Measurements from ENCODE around the gene SSC5D.

The SSC5D gene

DNA sequence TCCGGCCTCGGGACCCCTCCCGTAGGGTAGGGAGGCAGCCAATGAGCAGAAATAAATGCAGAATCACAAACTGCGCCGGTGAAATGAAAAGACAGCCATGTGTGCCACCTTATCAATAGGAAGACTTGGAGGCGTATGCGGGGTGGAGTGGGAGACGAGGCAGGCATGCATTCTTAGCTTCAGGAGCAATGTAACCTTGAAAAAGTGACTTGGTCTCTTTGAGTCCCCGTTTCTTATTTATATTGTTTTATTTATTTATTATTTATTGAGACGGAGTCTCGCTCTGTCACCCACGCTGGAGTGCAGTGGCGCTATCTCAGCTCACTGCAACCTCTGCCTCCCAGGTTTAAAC, 16.0 kb downstream of the SSC5D start:
- H3K79me2 ChIP-seq (ENCODE audit: insufficient read depth, low read length): no peaks in the 10 kb centered on the region; the same call in 1 of the 2 replicates
- H3K4me1 ChIP-seq (ENCODE audit: insufficient read depth, low read length): peaks cover 27% of the 10 kb centered on the region
- peak overlapping the region; percentile 97 for H3K27ac ChIP-seq (ENCODE audit: low read length)
- peak overlapping the region; percentile 100 for H2AFZ ChIP-seq (ENCODE audit: low read depth, low read length)
- H3K4me3 ChIP-seq (ENCODE audit: low read depth in 1 of 2, low read length in 2 of 2): peak overlapping the region; percentile 31 to 61; a peak in 3 of 4 replicates
- no peaks in the 10 kb centered on the region for H4K20me1 ChIP-seq (ENCODE audit: insufficient read depth, low read length)
- H3K36me3 ChIP-seq (ENCODE audit: insufficient read depth, low read length): no peaks in the 10 kb centered on the region; the same call in 1 of the 2 replicates
- H3K4me2 ChIP-seq (ENCODE audit: insufficient read depth, low read length): peak overlapping the region; percentile 85
- H3K9me3 ChIP-seq (ENCODE audit: insufficient read depth, low read length, severe bottlenecking): peaks cover 3% of the 10 kb centered on the region
- no peaks in the 10 kb centered on the region for H3K27me3 ChIP-seq (ENCODE audit: insufficient read depth, low read length, poor library complexity)
- DNase-seq: no peak
- TF ChIP-seq EZH2 (IDR thresholded peaks at IDR 0.05; ENCODE audit: borderline replicate concordance, low read depth, low read length, severe bottlenecking): no peak
- TF ChIP-seq, protein P1, sequence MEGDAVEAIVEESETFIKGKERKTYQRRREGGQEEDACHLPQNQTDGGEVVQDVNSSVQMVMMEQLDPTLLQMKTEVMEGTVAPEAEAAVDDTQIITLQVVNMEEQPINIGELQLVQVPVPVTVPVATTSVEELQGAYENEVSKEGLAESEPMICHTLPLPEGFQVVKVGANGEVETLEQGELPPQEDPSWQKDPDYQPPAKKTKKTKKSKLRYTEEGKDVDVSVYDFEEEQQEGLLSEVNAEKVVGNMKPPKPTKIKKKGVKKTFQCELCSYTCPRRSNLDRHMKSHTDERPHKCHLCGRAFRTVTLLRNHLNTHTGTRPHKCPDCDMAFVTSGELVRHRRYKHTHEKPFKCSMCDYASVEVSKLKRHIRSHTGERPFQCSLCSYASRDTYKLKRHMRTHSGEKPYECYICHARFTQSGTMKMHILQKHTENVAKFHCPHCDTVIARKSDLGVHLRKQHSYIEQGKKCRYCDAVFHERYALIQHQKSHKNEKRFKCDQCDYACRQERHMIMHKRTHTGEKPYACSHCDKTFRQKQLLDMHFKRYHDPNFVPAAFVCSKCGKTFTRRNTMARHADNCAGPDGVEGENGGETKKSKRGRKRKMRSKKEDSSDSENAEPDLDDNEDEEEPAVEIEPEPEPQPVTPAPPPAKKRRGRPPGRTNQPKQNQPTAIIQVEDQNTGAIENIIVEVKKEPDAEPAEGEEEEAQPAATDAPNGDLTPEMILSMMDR (IDR thresholded peaks at IDR 0.05; ENCODE audit: borderline replicate concordance, extremely low read depth, low read length, poor library complexity, severe bottlenecking): no peak
- no peak for ATAC-seq (ENCODE audit: insufficient read depth, low read depth)
- H3K9ac ChIP-seq (ENCODE audit: low read depth, low read length): peak overlapping the region; percentile 65

DNA sequence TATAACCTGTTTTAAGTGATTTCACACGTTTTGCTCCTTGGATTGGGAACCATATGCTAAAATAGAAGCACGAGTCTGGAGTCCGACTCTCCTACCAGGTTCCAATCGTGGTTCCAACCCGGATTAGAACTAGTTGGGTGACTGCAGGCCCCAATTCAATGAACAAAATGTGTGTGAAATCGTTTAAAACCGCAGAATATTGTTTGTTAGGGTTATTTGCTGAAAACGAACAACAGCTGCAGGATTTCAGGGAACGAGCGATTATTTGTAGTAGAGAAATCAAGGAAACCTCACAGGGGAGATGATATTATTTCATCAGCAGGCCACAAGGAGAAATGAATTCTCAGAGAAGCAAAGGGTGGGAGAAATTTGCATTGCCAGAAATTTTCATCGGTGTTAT, 16.7 kb downstream of the SSC5D start:
- no peak overlapping the region for H3K4me2 ChIP-seq (ENCODE audit: insufficient read depth, low read length)
- TF ChIP-seq, protein P1 (IDR thresholded peaks at IDR 0.05; ENCODE audit: borderline replicate concordance, extremely low read depth, low read length, poor library complexity, severe bottlenecking): no peak
- TF ChIP-seq EZH2 (IDR thresholded peaks at IDR 0.05; ENCODE audit: borderline replicate concordance, low read depth, low read length, severe bottlenecking): no peak
- no peaks in the 10 kb centered on the region for H3K27me3 ChIP-seq (ENCODE audit: insufficient read depth, low read length, poor library complexity)

DNA sequence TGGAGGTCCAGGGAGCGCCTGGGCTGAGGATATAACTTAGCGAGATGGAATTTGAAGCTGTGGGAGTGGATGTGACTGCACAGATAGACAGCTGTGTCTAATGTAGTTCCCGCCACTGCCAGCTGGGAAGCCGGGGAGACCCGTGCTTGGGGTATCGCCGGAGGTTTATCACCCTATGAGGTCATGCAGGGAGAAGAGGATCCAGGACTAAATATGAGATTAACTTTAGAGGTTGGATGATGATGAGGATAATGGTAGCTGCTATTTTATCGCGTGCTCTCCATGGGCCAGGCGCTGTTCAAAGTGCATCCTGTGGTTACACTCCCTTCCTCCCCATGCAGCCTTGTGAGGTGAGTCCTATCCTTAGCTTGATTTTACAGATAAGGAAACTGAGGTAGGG, 19.9 kb downstream of the SSC5D start:
- ATAC-seq (ENCODE audit: insufficient read depth, low read depth) (no peak), DNase-seq (no peak)
- Histone ChIP-seq H3K27ac (ENCODE audit: low read length) (no peak overlapping the region), H3K4me3 (ENCODE audit: low read depth in 1 of 2, low read length in 2 of 2) (no peak overlapping the region), H3K27me3 (ENCODE audit: insufficient read depth, low read length, poor library complexity) (no peaks in the 10 kb centered on the region), H3K36me3 (ENCODE audit: insufficient read depth, low read length) (no peaks in the 10 kb centered on the region; the same call in 1 of the 2 replicates), H2AFZ (ENCODE audit: low read depth, low read length) (no peak overlapping the region), H3K79me2 (ENCODE audit: insufficient read depth, low read length) (no peaks in the 10 kb centered on the region; the same call in 1 of the 2 replicates), H4K20me1 (ENCODE audit: insufficient read depth, low read length) (no peaks in the 10 kb centered on the region), H3K4me2 (ENCODE audit: insufficient read depth, low read length) (no peak overlapping the region), H3K4me1 (ENCODE audit: insufficient read depth, low read length) (peaks cover 17% of the 10 kb centered on the region), H3K9ac (ENCODE audit: low read depth, low read length) (no peak overlapping the region), H3K9me3 (ENCODE audit: insufficient read depth, low read length, severe bottlenecking) (peaks cover 1% of the 10 kb centered on the region)
- TF ChIP-seq, protein P1 (IDR thresholded peaks at IDR 0.05; ENCODE audit: borderline replicate concordance, extremely low read depth, low read length, poor library complexity, severe bottlenecking): no peak
- no peak for TF ChIP-seq EZH2 (IDR thresholded peaks at IDR 0.05; ENCODE audit: borderline replicate concordance, low read depth, low read length, severe bottlenecking)

More for the DNA sequence above, 16.7 kb downstream of the SSC5D start:
- Histone ChIP-seq H3K79me2 (ENCODE audit: insufficient read depth, low read length) (no peaks in the 10 kb centered on the region; the same call in 1 of the 2 replicates), H4K20me1 (ENCODE audit: insufficient read depth, low read length) (no peaks in the 10 kb centered on the region), H3K36me3 (ENCODE audit: insufficient read depth, low read length) (no peaks in the 10 kb centered on the region; the same call in 1 of the 2 replicates), H3K9me3 (ENCODE audit: insufficient read depth, low read length, severe bottlenecking) (peaks cover 3% of the 10 kb centered on the region), H3K27ac (ENCODE audit: low read length) (no peak overlapping the region), H3K4me3 (ENCODE audit: low read depth in 1 of 2, low read length in 2 of 2) (no peak overlapping the region), H3K9ac (ENCODE audit: low read depth, low read length) (0 out of 2 replicates have a peak overlapping the region, but pooled peaks have one; percentile 3), H2AFZ (ENCODE audit: low read depth, low read length) (no peak overlapping the region), H3K4me1 (ENCODE audit: insufficient read depth, low read length) (peaks cover 27% of the 10 kb centered on the region)
- no peak for ATAC-seq (ENCODE audit: insufficient read depth, low read depth)
- no peak for DNase-seq

All from DND-41 (cell line).